ENCODE results near the gene E2F1.

The E2F1 gene

GRCh38 chr20:33660685-33661058 is 25.5 kb downstream of the E2F1 start:
- no peak for DNase-seq (ENCODE audit: low read depth, low spot score)
- H3K4me3 ChIP-seq (ENCODE audit: low read length): no peak overlapping the region
- no peaks in the 10 kb centered on the region for H3K9me3 ChIP-seq (ENCODE audit: control insufficient read depth, insufficient read depth, low read length)
- no peaks in the 10 kb centered on the region for H3K27me3 ChIP-seq (ENCODE audit: control insufficient read depth, insufficient read depth, low read length)
- H3K27ac ChIP-seq (ENCODE audit: low read length): no peak overlapping the region
- peaks cover 10% of the 10 kb centered on the region for H3K36me3 ChIP-seq (ENCODE audit: control insufficient read depth, insufficient read depth, low read length)
- WGBS (ENCODE audit: insufficient coverage, insufficient read length): no CpG with 5 or more reads among the region's 7 CpGs
- H3K4me1 ChIP-seq (ENCODE audit: control insufficient read depth, insufficient read depth, low read length): peaks cover 3% of the 10 kb centered on the region

GRCh38 chr20:33660035-33660684 is 26.0 kb downstream of the E2F1 start:
- Histone ChIP-seq H3K9me3 (ENCODE audit: control insufficient read depth, insufficient read depth, low read length) (no peaks in the 10 kb centered on the region), H3K36me3 (ENCODE audit: control insufficient read depth, insufficient read depth, low read length) (peaks cover 10% of the 10 kb centered on the region)

GRCh38 chr20:33659341-33660034 is 26.7 kb downstream of the E2F1 start:
- no peak overlapping the region for H3K27ac ChIP-seq (ENCODE audit: low read length)
- no peak overlapping the region for H3K4me3 ChIP-seq (ENCODE audit: low read length)
- H3K9me3 ChIP-seq (ENCODE audit: control insufficient read depth, insufficient read depth, low read length): no peaks in the 10 kb centered on the region
- no peaks in the 10 kb centered on the region for H3K27me3 ChIP-seq (ENCODE audit: control insufficient read depth, insufficient read depth, low read length)
- no CpG with 5 or more reads among the region's 32 CpGs for WGBS (ENCODE audit: insufficient coverage, insufficient read length)
- H3K36me3 ChIP-seq (ENCODE audit: control insufficient read depth, insufficient read depth, low read length): peaks cover 10% of the 10 kb centered on the region
- H3K4me1 ChIP-seq (ENCODE audit: control insufficient read depth, insufficient read depth, low read length): peaks cover 3% of the 10 kb centered on the region
- DNase-seq (ENCODE audit: low read depth, low spot score): no peak

More at GRCh38 chr20:33660035-33660684, 26.0 kb downstream of the E2F1 start:
- Histone ChIP-seq H3K4me3 (ENCODE audit: low read length) (no peak overlapping the region), H3K27me3 (ENCODE audit: control insufficient read depth, insufficient read depth, low read length) (no peaks in the 10 kb centered on the region), H3K27ac (ENCODE audit: low read length) (no peak overlapping the region), H3K4me1 (ENCODE audit: control insufficient read depth, insufficient read depth, low read length) (peaks cover 3% of the 10 kb centered on the region)
- no CpG with 5 or more reads among the region's 21 CpGs for WGBS (ENCODE audit: insufficient coverage, insufficient read length)
- DNase-seq (ENCODE audit: low read depth, low spot score): no peak

- WGBS (ENCODE audit: insufficient coverage, insufficient read length): no CpG with 5 or more reads among the region's 4 CpGs
- Histone ChIP-seq H3K4me1 (ENCODE audit: control insufficient read depth, insufficient read depth, low read length) (peaks cover 3% of the 10 kb centered on the region), H3K27me3 (ENCODE audit: control insufficient read depth, insufficient read depth, low read length) (no peaks in the 10 kb centered on the region), H3K36me3 (ENCODE audit: control insufficient read depth, insufficient read depth, low read length) (peaks cover 10% of the 10 kb centered on the region), H3K27ac (ENCODE audit: low read length) (no peak overlapping the region), H3K9me3 (ENCODE audit: control insufficient read depth, insufficient read depth, low read length) (no peaks in the 10 kb centered on the region), H3K4me3 (ENCODE audit: low read length) (no peak overlapping the region)
- no peak for DNase-seq (ENCODE audit: low read depth, low spot score)
Measured at GRCh38 chr20:33658929-33659328, 27.3 kb downstream of the E2F1 start.

- no peaks in the 10 kb centered on the region for H3K27me3 ChIP-seq (ENCODE audit: control insufficient read depth, insufficient read depth, low read length)
- WGBS (ENCODE audit: insufficient coverage, insufficient read length): no CpG with 5 or more reads among the region's 8 CpGs
- no peaks in the 10 kb centered on the region for H3K9me3 ChIP-seq (ENCODE audit: control insufficient read depth, insufficient read depth, low read length)
- H3K27ac ChIP-seq (ENCODE audit: low read length): no peak overlapping the region
- no peak for DNase-seq (ENCODE audit: low read depth, low spot score)
- no peak overlapping the region for H3K4me3 ChIP-seq (ENCODE audit: low read length)
- H3K4me1 ChIP-seq (ENCODE audit: control insufficient read depth, insufficient read depth, low read length): peaks cover 3% of the 10 kb centered on the region
- peaks cover 10% of the 10 kb centered on the region for H3K36me3 ChIP-seq (ENCODE audit: control insufficient read depth, insufficient read depth, low read length)
Measured at GRCh38 chr20:33658510-33658909, 27.7 kb downstream of the E2F1 start.

GRCh38 chr20:33657704-33658095 is 28.5 kb downstream of the E2F1 start:
- no peak overlapping the region for H3K27ac ChIP-seq (ENCODE audit: low read length)
- peaks cover 10% of the 10 kb centered on the region for H3K36me3 ChIP-seq (ENCODE audit: control insufficient read depth, insufficient read depth, low read length)
- peaks cover 2% of the 10 kb centered on the region for H3K4me1 ChIP-seq (ENCODE audit: control insufficient read depth, insufficient read depth, low read length)
- H3K27me3 ChIP-seq (ENCODE audit: control insufficient read depth, insufficient read depth, low read length): no peaks in the 10 kb centered on the region
- no CpG with 5 or more reads among the region's 12 CpGs for WGBS (ENCODE audit: insufficient coverage, insufficient read length)
- no peak for DNase-seq (ENCODE audit: low read depth, low spot score)
- H3K9me3 ChIP-seq (ENCODE audit: control insufficient read depth, insufficient read depth, low read length): no peaks in the 10 kb centered on the region
- no peak overlapping the region for H3K4me3 ChIP-seq (ENCODE audit: low read length)

- no CpG with 5 or more reads among the region's 17 CpGs for WGBS (ENCODE audit: insufficient coverage, insufficient read length)
- no peak for DNase-seq (ENCODE audit: low read depth, low spot score)
Measured at GRCh38 chr20:33656783-33657703, 29.1 kb downstream of the E2F1 start.

GRCh38 chr20:33656010-33656782 is 30.0 kb downstream of the E2F1 start:
- H3K27ac ChIP-seq (ENCODE audit: low read length): no peak overlapping the region
- H3K9me3 ChIP-seq (ENCODE audit: control insufficient read depth, insufficient read depth, low read length): no peaks in the 10 kb centered on the region
- H3K36me3 ChIP-seq (ENCODE audit: control insufficient read depth, insufficient read depth, low read length): peaks cover 10% of the 10 kb centered on the region
- WGBS (ENCODE audit: insufficient coverage, insufficient read length): no CpG with 5 or more reads among the region's 10 CpGs
- H3K4me1 ChIP-seq (ENCODE audit: control insufficient read depth, insufficient read depth, low read length): no peaks in the 10 kb centered on the region; the same call in 1 of the 2 replicates
- no peaks in the 10 kb centered on the region for H3K27me3 ChIP-seq (ENCODE audit: control insufficient read depth, insufficient read depth, low read length)
- no peak for DNase-seq (ENCODE audit: low read depth, low spot score)
- no peak overlapping the region for H3K4me3 ChIP-seq (ENCODE audit: low read length)

More at GRCh38 chr20:33656783-33657703, 29.1 kb downstream of the E2F1 start:
- Histone ChIP-seq H3K27ac (ENCODE audit: low read length) (no peak overlapping the region), H3K4me1 (ENCODE audit: control insufficient read depth, insufficient read depth, low read length) (no peaks in the 10 kb centered on the region; the same call in 1 of the 2 replicates), H3K9me3 (ENCODE audit: control insufficient read depth, insufficient read depth, low read length) (no peaks in the 10 kb centered on the region), H3K27me3 (ENCODE audit: control insufficient read depth, insufficient read depth, low read length) (no peaks in the 10 kb centered on the region), H3K36me3 (ENCODE audit: control insufficient read depth, insufficient read depth, low read length) (peaks cover 10% of the 10 kb centered on the region), H3K4me3 (ENCODE audit: low read length) (no peak overlapping the region)

- WGBS (ENCODE audit: insufficient coverage, insufficient read length): no CpG with 5 or more reads among the region's 4 CpGs
- no peak overlapping the region for H3K27ac ChIP-seq (ENCODE audit: low read length)
Measured at GRCh38 chr20:33655164-33655563, 31.0 kb downstream of the E2F1 start.

More at GRCh38 chr20:33655164-33655563, 31.0 kb downstream of the E2F1 start:
- H3K27me3 ChIP-seq (ENCODE audit: control insufficient read depth, insufficient read depth, low read length): no peaks in the 10 kb centered on the region
- H3K36me3 ChIP-seq (ENCODE audit: control insufficient read depth, insufficient read depth, low read length): peaks cover 10% of the 10 kb centered on the region
- H3K4me1 ChIP-seq (ENCODE audit: control insufficient read depth, insufficient read depth, low read length): no peaks in the 10 kb centered on the region; the same call in 1 of the 2 replicates
- H3K4me3 ChIP-seq (ENCODE audit: low read length): no peak overlapping the region
- DNase-seq (ENCODE audit: low read depth, low spot score): no peak
- H3K9me3 ChIP-seq (ENCODE audit: control insufficient read depth, insufficient read depth, low read length): no peaks in the 10 kb centered on the region

Measured in iPS DF 6.9 (cell line).